ENCODE results near the gene DCUN1D2. TPM values are rescaled to one million over a fixed set of nuclear protein-coding genes. Genes with fewer than 3 reads are reported as not detected.

DCUN1D2 gene
- total and polyA plus RNA-seq, 7 experiments from 2014 or later = 6.8 to 31.9 (median 23.1) TPM

DNA sequence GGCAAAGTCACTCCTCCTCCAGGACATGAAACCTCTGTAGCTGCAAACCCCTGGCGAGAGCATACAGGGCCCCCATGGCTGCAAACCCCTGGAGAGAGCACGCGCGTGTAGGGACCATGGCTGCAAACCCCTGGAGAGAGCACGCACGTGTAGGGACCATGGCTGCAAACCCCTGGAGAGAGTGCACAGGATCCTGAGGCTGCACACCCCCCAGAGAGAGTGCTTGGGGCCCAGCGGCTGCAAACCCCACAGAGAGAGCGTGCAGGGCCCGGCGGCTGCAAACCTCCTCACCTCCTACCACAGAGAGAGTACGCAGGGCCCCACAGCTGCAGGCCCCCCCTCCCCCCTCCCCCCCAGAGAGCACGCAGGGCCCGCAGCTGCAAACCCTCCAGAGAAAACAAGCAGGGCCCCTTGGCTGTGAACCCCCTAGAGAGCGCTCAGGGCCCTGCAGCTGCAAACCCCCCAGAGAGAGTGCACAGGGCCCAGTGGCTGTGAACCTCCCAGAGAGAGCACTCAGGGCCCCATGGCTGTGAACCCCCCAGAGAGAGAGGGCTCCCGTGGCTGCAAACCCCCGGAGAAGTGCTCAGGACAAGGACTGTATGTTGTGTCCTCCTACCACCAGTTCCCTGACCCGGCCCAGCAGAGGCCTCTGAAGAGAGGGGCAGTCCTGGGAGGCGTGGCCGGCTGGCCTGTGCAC is 44.6 kb downstream of the DCUN1D2 start:
- Mint-ChIP-seq H3K27ac (no peak overlapping the region), H3K36me3 (peaks cover 2 to 18% (median 14%) of the 10 kb centered on the region in 5 donors), H3K9me3 (peaks cover 0 to 17% (median 3%) of the 10 kb centered on the region in 11 donors), H3K27me3 (no peaks in the 10 kb centered on the region), H3K4me3 (no peak overlapping the region), H3K4me1 (peaks cover 0 to 4% (median 0%) of the 10 kb centered on the region in 7 donors)
- Histone ChIP-seq H3K4me1 (ENCODE audit: control insufficient read depth in 2 of 2, insufficient read depth in 2 of 2, low read length in 2 of 2) (no peaks in the 10 kb centered on the region), H3K36me3 (ENCODE audit: control insufficient read depth in 2 of 3, insufficient read depth in 3 of 3, low read length in 3 of 3) (no peaks in the 10 kb centered on the region), H3K27me3 (ENCODE audit: control insufficient read depth in 2 of 2, insufficient read depth in 2 of 2, low read length in 2 of 2) (no peaks in the 10 kb centered on the region), H3K9me3 (ENCODE audit: control insufficient read depth in 2 of 3, low read length in 3 of 3) (no peaks in the 10 kb centered on the region), H3K27ac (ENCODE audit: low read depth, low read length) (no peak overlapping the region), H3K4me3 (ENCODE audit: low read length) (no peak overlapping the region)
- no peak for DNase-seq
- ChIA-PET POLR2A (no interaction called here), CTCF (no interaction called here)
- peak; percentile 9 for ATAC-seq
- intact Hi-C loops (cut with micrococcal nuclease) = no loop called here

DNA sequence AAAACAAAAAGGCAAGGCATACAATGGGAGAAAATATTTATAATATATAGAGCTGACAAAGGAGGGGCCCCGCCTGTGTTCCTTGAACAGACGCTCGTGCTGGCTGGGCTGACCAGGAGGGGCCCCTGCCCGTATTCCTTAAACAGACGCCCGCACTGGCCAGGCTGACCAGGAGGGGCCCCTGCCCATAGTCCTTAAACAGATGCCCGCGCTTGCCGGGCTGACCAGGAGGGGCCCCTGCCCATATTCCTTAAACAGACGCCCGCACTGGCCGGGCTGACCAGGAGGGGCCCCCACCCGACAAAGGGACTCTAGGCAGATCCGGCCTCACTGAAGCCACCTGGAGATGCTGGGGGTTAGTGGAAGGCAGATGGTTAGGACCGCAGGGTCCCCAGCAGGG is 46.5 kb downstream of the DCUN1D2 start:
- H3K4me1 Mint-ChIP-seq = no peaks in the 10 kb centered on the region
- no peak overlapping the region for H3K4me3 ChIP-seq (ENCODE audit: low read length)

DNA sequence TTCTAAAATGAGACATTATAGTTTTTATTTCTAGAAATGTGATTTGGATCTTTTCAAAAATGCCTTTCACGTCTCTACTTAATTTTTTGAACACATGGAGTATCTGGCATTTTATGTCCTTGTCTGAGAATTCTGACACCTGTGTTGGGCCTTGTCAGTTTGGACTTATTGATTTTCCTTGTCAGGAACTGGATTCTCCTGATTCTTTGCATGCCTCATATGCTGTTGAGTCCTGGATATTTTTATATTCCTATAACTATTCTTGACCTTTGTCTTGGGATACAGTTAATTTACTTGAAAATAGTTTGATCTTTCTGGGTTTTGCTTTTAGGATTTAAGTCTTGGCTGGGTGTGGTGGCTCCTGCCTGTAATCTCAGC is 47.5 kb downstream of the DCUN1D2 start:
- no peak overlapping the region for H3K27ac ChIP-seq (ENCODE audit: low read depth, low read length)
- no peaks in the 10 kb centered on the region for H3K36me3 ChIP-seq (ENCODE audit: control insufficient read depth in 2 of 3, insufficient read depth in 3 of 3, low read length in 3 of 3)
- CTCF ChIA-PET = no interaction called here
- ATAC-seq = no peak
- peaks cover 2 to 18% (median 14%) of the 10 kb centered on the region in 5 donors for H3K36me3 Mint-ChIP-seq
- no peaks in the 10 kb centered on the region for H3K4me1 ChIP-seq (ENCODE audit: control insufficient read depth in 2 of 2, insufficient read depth in 2 of 2, low read length in 2 of 2)
- no peak for DNase-seq
- intact Hi-C loops (cut with micrococcal nuclease) = no loop called here
- H3K9me3 ChIP-seq (ENCODE audit: control insufficient read depth in 2 of 3, low read length in 3 of 3) = no peaks in the 10 kb centered on the region
- H3K27ac Mint-ChIP-seq = no peak overlapping the region
- no peaks in the 10 kb centered on the region for H3K27me3 Mint-ChIP-seq
- H3K27me3 ChIP-seq (ENCODE audit: control insufficient read depth in 2 of 2, insufficient read depth in 2 of 2, low read length in 2 of 2) = no peaks in the 10 kb centered on the region
- H3K4me1 Mint-ChIP-seq = no peaks in the 10 kb centered on the region
- no peak overlapping the region for H3K4me3 ChIP-seq (ENCODE audit: low read length)
- H3K9me3 Mint-ChIP-seq = peaks cover 0 to 17% (median 3%) of the 10 kb centered on the region in 11 donors
- no peak overlapping the region for H3K4me3 Mint-ChIP-seq
- POLR2A ChIA-PET = no interaction called here

More for the DNA sequence above, 46.5 kb downstream of the DCUN1D2 start:
- Mint-ChIP-seq H3K4me3 (no peak overlapping the region), H3K36me3 (peaks cover 2 to 18% (median 14%) of the 10 kb centered on the region in 5 donors), H3K9me3 (peaks cover 0 to 17% (median 3%) of the 10 kb centered on the region in 11 donors), H3K27ac (no peak overlapping the region), H3K27me3 (no peaks in the 10 kb centered on the region)
- H3K36me3 ChIP-seq (ENCODE audit: control insufficient read depth in 2 of 3, insufficient read depth in 3 of 3, low read length in 3 of 3) = no peaks in the 10 kb centered on the region
- H3K27ac ChIP-seq (ENCODE audit: low read depth, low read length) = no peak overlapping the region
- H3K4me1 ChIP-seq (ENCODE audit: control insufficient read depth in 2 of 2, insufficient read depth in 2 of 2, low read length in 2 of 2) = no peaks in the 10 kb centered on the region
- intact Hi-C loops (cut with micrococcal nuclease) = no loop called here
- ChIA-PET POLR2A (no interaction called here), CTCF (no interaction called here)
- ATAC-seq (no peak), DNase-seq (no peak)
- H3K9me3 ChIP-seq (ENCODE audit: control insufficient read depth in 2 of 3, low read length in 3 of 3) = no peaks in the 10 kb centered on the region
- H3K27me3 ChIP-seq (ENCODE audit: control insufficient read depth in 2 of 2, insufficient read depth in 2 of 2, low read length in 2 of 2) = no peaks in the 10 kb centered on the region

DNA sequence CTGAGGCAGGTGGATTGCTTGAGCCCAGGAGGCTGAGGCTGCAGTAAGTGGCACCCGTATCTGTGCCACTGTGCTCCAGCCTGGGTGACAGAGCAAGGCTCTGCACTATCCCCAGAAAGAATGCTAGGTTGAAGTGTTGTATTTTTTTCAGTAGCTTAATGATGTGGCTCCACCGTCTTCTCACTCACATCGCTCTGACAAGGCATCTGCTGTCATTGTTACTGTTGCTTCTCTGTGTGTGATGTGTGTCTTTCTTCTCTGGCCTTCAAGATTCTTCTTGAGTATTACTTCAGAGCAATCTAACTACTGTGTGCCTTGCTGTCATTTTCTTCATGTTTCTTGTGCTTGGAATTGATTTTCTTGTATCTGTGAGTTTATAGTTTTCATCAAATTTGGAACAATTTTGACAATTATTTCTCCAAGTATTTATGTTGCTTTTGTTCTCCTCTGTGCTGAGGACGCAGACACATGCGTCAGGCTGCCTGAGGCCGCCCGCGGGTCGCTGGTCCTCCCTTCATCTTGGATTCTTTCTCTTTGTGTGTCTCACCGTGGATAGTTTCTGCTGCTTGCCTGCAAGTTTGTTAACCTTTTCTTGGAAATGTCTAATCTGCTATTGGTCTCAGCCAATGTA is 48.0 kb downstream of the DCUN1D2 start:
- H3K4me1 ChIP-seq (ENCODE audit: control insufficient read depth in 2 of 2, insufficient read depth in 2 of 2, low read length in 2 of 2) = no peaks in the 10 kb centered on the region
- no peaks in the 10 kb centered on the region for H3K9me3 ChIP-seq (ENCODE audit: control insufficient read depth in 2 of 3, low read length in 3 of 3)
- Mint-ChIP-seq H3K27ac (peak overlapping the region in 1 of 9 donors; percentile 51), H3K9me3 (peaks cover 0 to 20% (median 3%) of the 10 kb centered on the region in 11 donors), H3K36me3 (peaks cover 2 to 18% (median 14%) of the 10 kb centered on the region in 5 donors), H3K4me1 (no peaks in the 10 kb centered on the region), H3K27me3 (no peaks in the 10 kb centered on the region), H3K4me3 (no peak overlapping the region)
- ChIA-PET CTCF (no interaction called here), POLR2A (no interaction called here)
- ATAC-seq = no peak
- no peak overlapping the region for H3K27ac ChIP-seq (ENCODE audit: low read depth, low read length)
- intact Hi-C loops (cut with micrococcal nuclease) = no loop called here
- no peaks in the 10 kb centered on the region for H3K36me3 ChIP-seq (ENCODE audit: control insufficient read depth in 2 of 3, insufficient read depth in 3 of 3, low read length in 3 of 3)
- H3K27me3 ChIP-seq (ENCODE audit: control insufficient read depth in 2 of 2, insufficient read depth in 2 of 2, low read length in 2 of 2) = no peaks in the 10 kb centered on the region
- no peak for DNase-seq
- no peak overlapping the region for H3K4me3 ChIP-seq (ENCODE audit: low read length)

DNA sequence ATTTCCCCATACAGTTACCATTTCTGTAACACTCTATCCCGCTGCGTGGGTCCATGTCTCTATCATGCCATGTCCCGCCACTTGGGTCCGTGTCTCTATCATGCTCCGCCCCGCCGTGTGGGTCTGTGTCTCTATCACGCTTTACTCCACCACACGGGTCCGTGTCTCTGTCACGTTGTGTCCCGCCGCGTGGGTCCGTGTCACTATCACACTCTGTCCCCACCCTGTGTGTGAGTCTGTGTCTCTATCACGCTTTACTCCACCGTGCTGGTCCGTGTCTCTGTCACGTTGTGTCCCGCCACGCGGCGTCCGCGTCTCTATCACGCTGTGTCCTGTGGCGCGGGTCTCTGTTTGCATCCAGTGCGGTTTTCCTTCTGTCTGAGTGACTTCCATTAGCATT is 48.9 kb downstream of the DCUN1D2 start:
- CTCF ChIA-PET = no interaction called here
- no peaks in the 10 kb centered on the region for H3K27me3 ChIP-seq (ENCODE audit: control insufficient read depth in 2 of 2, insufficient read depth in 2 of 2, low read length in 2 of 2)
- peaks cover 2 to 18% (median 14%) of the 10 kb centered on the region in 5 donors for H3K36me3 Mint-ChIP-seq
- H3K4me1 ChIP-seq (ENCODE audit: control insufficient read depth in 2 of 2, insufficient read depth in 2 of 2, low read length in 2 of 2) = no peaks in the 10 kb centered on the region
- H3K27ac ChIP-seq (ENCODE audit: low read depth, low read length) = no peak overlapping the region
- ATAC-seq = no peak
- POLR2A ChIA-PET = no interaction called here
- H3K4me3 Mint-ChIP-seq = no peak overlapping the region
- no peaks in the 10 kb centered on the region for H3K36me3 ChIP-seq (ENCODE audit: control insufficient read depth in 2 of 3, insufficient read depth in 3 of 3, low read length in 3 of 3)
- no peak overlapping the region for H3K27ac Mint-ChIP-seq
- intact Hi-C loops (cut with micrococcal nuclease) = no loop called here
- H3K9me3 ChIP-seq (ENCODE audit: control insufficient read depth in 2 of 3, low read length in 3 of 3) = no peaks in the 10 kb centered on the region
- no peak overlapping the region for H3K4me3 ChIP-seq (ENCODE audit: low read length)
- no peaks in the 10 kb centered on the region for H3K4me1 Mint-ChIP-seq
- DNase-seq = no peak
- peaks cover 0 to 22% (median 3%) of the 10 kb centered on the region in 11 donors for H3K9me3 Mint-ChIP-seq
- H3K27me3 Mint-ChIP-seq = no peaks in the 10 kb centered on the region

DNA sequence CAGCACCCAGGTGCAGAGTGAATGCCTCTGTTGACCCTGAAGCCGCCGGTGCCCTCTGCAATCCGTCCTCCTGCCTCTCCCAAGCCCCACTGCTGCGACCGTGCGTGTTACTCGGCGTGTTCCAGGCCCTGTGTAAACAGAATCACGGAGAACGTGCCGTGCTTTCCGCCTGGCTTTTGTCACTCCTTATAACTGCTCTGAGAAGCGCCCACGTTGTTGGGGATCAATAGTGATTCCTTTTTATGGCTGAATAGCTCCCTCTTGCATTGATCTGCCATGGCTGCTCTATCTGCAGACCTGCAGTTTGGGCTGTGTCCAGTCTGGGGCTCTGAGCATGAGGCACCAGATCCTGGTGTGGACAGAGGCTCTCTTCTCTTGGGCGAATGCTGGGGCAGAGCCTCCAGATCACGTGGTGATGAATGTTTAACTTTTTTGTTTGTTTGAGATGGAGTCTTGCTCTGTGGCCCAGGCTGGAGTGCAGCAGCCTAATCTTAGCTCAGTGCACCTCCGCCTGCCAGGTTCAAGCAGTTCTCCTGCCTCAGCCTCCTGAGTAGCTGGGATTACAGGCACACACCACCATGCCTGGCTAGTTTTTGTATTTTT is 53.0 kb downstream of the DCUN1D2 start:
- Histone ChIP-seq H3K4me1 (ENCODE audit: control insufficient read depth in 2 of 2, insufficient read depth in 2 of 2, low read length in 2 of 2) (no peaks in the 10 kb centered on the region), H3K4me3 (ENCODE audit: low read length) (no peak overlapping the region), H3K27me3 (ENCODE audit: control insufficient read depth in 2 of 2, insufficient read depth in 2 of 2, low read length in 2 of 2) (no peaks in the 10 kb centered on the region), H3K9me3 (ENCODE audit: control insufficient read depth in 2 of 3, low read length in 3 of 3) (no peaks in the 10 kb centered on the region), H3K27ac (ENCODE audit: low read depth, low read length) (no peak overlapping the region), H3K36me3 (ENCODE audit: control insufficient read depth in 2 of 3, insufficient read depth in 3 of 3, low read length in 3 of 3) (no peaks in the 10 kb centered on the region)
- POLR2A ChIA-PET = no interaction called here
- CTCF ChIA-PET = no interaction called here
- H3K36me3 Mint-ChIP-seq = peaks cover 2 to 12% (median 6%) of the 10 kb centered on the region in 5 donors
- H3K9me3 Mint-ChIP-seq = peaks cover 0 to 17% (median 3%) of the 10 kb centered on the region in 11 donors
- no peak overlapping the region for H3K27ac Mint-ChIP-seq
- no peak overlapping the region for H3K4me3 Mint-ChIP-seq
- H3K4me1 Mint-ChIP-seq = no peaks in the 10 kb centered on the region
- H3K27me3 Mint-ChIP-seq = no peaks in the 10 kb centered on the region
- DNase-seq (no peak), ATAC-seq (peak; percentile 27)
- intact Hi-C loops (cut with micrococcal nuclease) = no loop called here

All from naive thymus-derived CD4-positive, alpha-beta T cell (primary cell).